ENCODE measurements around the gene CENPT. TPM values are rescaled to one million over a fixed set of nuclear protein-coding genes. Genes with fewer than 3 reads are reported as not detected.

CENPT gene
- total and polyA plus RNA-seq, 2 of the 13 experiments (the other 11 are each of a cell fraction or from before 2014, with no cell fraction given) = 40.9 to 43.3 TPM

GRCh38 chr16:67841816-67842508, 5.5 kb downstream of the CENPT start, which contains the start of gene THAP11 (continued):
- TF ChIP-seq ZNF850 (CRISPR knock-in tag; conservative IDR thresholded peaks at IDR 0.05) (no peak), ZNF780A (CRISPR knock-in tag; IDR thresholded peaks at IDR 0.05) (no peak), ZNF280D (CRISPR knock-in tag; IDR thresholded peaks at IDR 0.05) (no peak), HMGXB4 (CRISPR knock-in tag; IDR thresholded peaks at IDR 0.05; ENCODE audit: borderline replicate concordance in 1 of 2, low read depth in 1 of 2) (peak; percentile 51 to 94), TGIF2 (CRISPR knock-in tag; IDR thresholded peaks at IDR 0.05) (peak; percentile 76; the same call in 1 of the 2 replicates), HDAC6 (IDR thresholded peaks at IDR 0.05; ENCODE audit: low read depth, low read length) (no peak), NR3C1 (CRISPR knock-in tag; IDR thresholded peaks at IDR 0.05) (no peak), ZNF354B (CRISPR knock-in tag; IDR thresholded peaks at IDR 0.05) (no peak), NFAT5 (CRISPR knock-in tag; IDR thresholded peaks at IDR 0.05) (no peak), ZNF615 (CRISPR knock-in tag; IDR thresholded peaks at IDR 0.05; ENCODE audit: borderline replicate concordance) (no peak), ZSCAN12 (CRISPR knock-in tag; IDR thresholded peaks at IDR 0.05) (no peak; the same call in 1 of the 2 replicates), ZNF768 (CRISPR knock-in tag; IDR thresholded peaks at IDR 0.05) (no peak), MXI1 (IDR thresholded peaks at IDR 0.05; ENCODE audit: borderline replicate concordance, low read depth, low read length) (peak; percentile 86), ZNF446 (CRISPR knock-in tag; IDR thresholded peaks at IDR 0.05) (peak; percentile 90), NR1H2 (CRISPR knock-in tag; IDR thresholded peaks at IDR 0.05; ENCODE audit: borderline replicate concordance, low read depth) (no peak), HNRNPL (IDR thresholded peaks at IDR 0.05; ENCODE audit: low read depth, low read length) (no peak), ZNF232 (CRISPR knock-in tag; IDR thresholded peaks at IDR 0.05; ENCODE audit: borderline replicate concordance) (no peak)
